K562 (cell line): ENCODE data around the gene SAP25. TPM values are rescaled to one million over a fixed set of nuclear protein-coding genes. Genes with fewer than 3 reads are reported as not detected.

ENCODE experiments used
- ATAC-seq: fragments of 200-7000 bp; cut with Tn5 transposase; 3 replicates; pipeline ENCODE4 v1.9.1; 2020; ENCODE audit warnings: moderate library complexity
- BruUV-seq: library from RNA; stranded (reverse); fragments of 400-500 nt; replicated peaks from 2 replicates; lab custom pipeline; 2021; lab: Mats Ljungman, UMichigan
- CTCF ChIA-PET: fragments of 300-600 bp; formaldehyde crosslinking; extraction: SDS; loops from one replicate; lab custom pipeline; 2021; ENCODE audit warnings: low intra/inter-chr PET ratio; lab: Yijun Ruan, JAX
- POLR2A ChIA-PET: fragments of 300-600, 350-650 bp; sonication (Branson Sonifier 250); formaldehyde crosslinking; extraction: SDS; loops from one replicate; lab custom pipeline; 2021; ENCODE audit warnings: antibody characterized with exemption, inconsistent platforms; lab: Yijun Ruan, JAX
- DNase-seq, 4 experiments: peaks; one replicate each; pipeline versions ENCODE4 v3.0.0 to v3.0.0-alpha.2; 2011 to 2018; ENCODE audit warnings: low spot score in 3 of 4, mixed read lengths in 3 of 4; ENCODE audit errors: extremely low read depth in 1 of 4
- FAIRE-seq: peaks from 2 replicates; lab custom pipeline; 2011; peaks lifted over from hg19 to GRCh38; lab: Jason Lieb, UNC
- H2AFZ ChIP-seq: 2 replicates; pipeline ENCODE4 v1.6.0; 2011; ENCODE audit warnings: low read depth, low read length, control low read depth, inconsistent platforms
- H3K27ac ChIP-seq: fragments of 200-600 bp; 3 replicates; pipeline ENCODE4 v1.8.0; 2011; ENCODE audit warnings: low read depth, mild to moderate bottlenecking, control low read depth, inconsistent platforms, low read length, moderate library complexity, mixed read lengths; ENCODE audit errors: extremely low read depth
- H3K27me3 ChIP-seq, 2 experiments: fragments of 300-600 bp in 1 of 2; 2 replicates in 1 of 2; 3 replicates in 1 of 2; pipeline versions ENCODE4 v1.6.0 to v1.8.0; 2011; ENCODE audit warnings: inconsistent platforms in 2 of 2, low read length in 2 of 2, mild to moderate bottlenecking in 1 of 2, mixed read lengths in 1 of 2, moderate library complexity in 1 of 2; ENCODE audit not compliant: control insufficient read depth in 2 of 2, insufficient read depth in 2 of 2
- H3K36me3 ChIP-seq: fragments of 300-600 bp; 3 replicates; pipeline ENCODE4 v1.8.0; 2011; ENCODE audit warnings: mild to moderate bottlenecking, low read length, inconsistent platforms; ENCODE audit not compliant: control insufficient read depth, insufficient read depth
- H3K4me1 ChIP-seq, 2 experiments: fragments of 200-600 bp in 1 of 2; replicated peaks in 1 of 2; 2 replicates in 1 of 2; 3 replicates in 1 of 2; pipeline versions ENCODE4 v1.5.1 to v1.8.0; 2011; ENCODE audit warnings: inconsistent platforms in 2 of 2, low read length in 2 of 2, mild to moderate bottlenecking in 1 of 2, mixed read lengths in 1 of 2, moderate library complexity in 1 of 2; ENCODE audit not compliant: control insufficient read depth in 2 of 2, insufficient read depth in 2 of 2
- H3K4me2 ChIP-seq: 2 replicates; pipeline ENCODE4 v1.6.1; 2011; ENCODE audit warnings: low read length, control low read depth, inconsistent platforms, mixed read lengths; ENCODE audit not compliant: insufficient read depth
- H3K4me3 ChIP-seq: fragments of 200-600 bp; sonication (generic), shearing (Covaris generic); 2 replicates; pipeline ENCODE4 v1.5.1; 2016; ENCODE audit warnings: control low read depth, inconsistent platforms
- H3K79me2 ChIP-seq: fragments of 200-600 bp; 3 replicates; pipeline ENCODE4 v1.8.0; 2011; ENCODE audit warnings: low read length, inconsistent platforms; ENCODE audit not compliant: control insufficient read depth, insufficient read depth
- H3K9ac ChIP-seq, 2 experiments: 2 replicates each; pipeline versions ENCODE4 v1.6.0 to v1.6.1; 2011; ENCODE audit warnings: low read depth in 2 of 2, low read length in 2 of 2, control low read depth in 1 of 2, inconsistent platforms in 1 of 2, mild to moderate bottlenecking in 1 of 2, mixed read lengths in 1 of 2; ENCODE audit not compliant: insufficient read depth in 1 of 2
- H3K9me1 ChIP-seq: one replicate; pipeline ENCODE4 v1.6.0; 2011; ENCODE audit warnings: inconsistent platforms, mild to moderate bottlenecking, low read length, moderate library complexity; ENCODE audit not compliant: control insufficient read depth, insufficient read depth
- H3K9me3 ChIP-seq: replicated peaks from 2 replicates; pipeline ENCODE4 v1.5.1; 2011; ENCODE audit warnings: low read depth, low read length, inconsistent platforms; ENCODE audit not compliant: control insufficient read depth, insufficient read depth
- H4K20me1 ChIP-seq: replicated peaks from 2 replicates; pipeline ENCODE4 v1.6.1; 2011; ENCODE audit warnings: low read length, inconsistent platforms, mixed read lengths; ENCODE audit not compliant: control insufficient read depth, insufficient read depth
- BCOR ChIP-seq: fragments of 450-650 bp; IDR thresholded peaks from 2 replicates; pipeline ENCODE4 v1.6.1; 2016
- CBFA2T3 ChIP-seq: fragments of 450-650 bp; IDR thresholded peaks from 2 replicates; pipeline ENCODE4 v1.6.1; 2017
- CREM ChIP-seq: IDR thresholded peaks from 2 replicates; pipeline ENCODE4 v1.6.1; 2014; ENCODE audit warnings: antibody characterized with exemption, low read depth
- DNMT1 ChIP-seq: fragments of 450-650 bp; IDR thresholded peaks from 2 replicates; pipeline ENCODE4 v1.6.1; 2016; ENCODE audit warnings: antibody characterized with exemption, mild to moderate bottlenecking
- HOXB6 ChIP-seq: fragments of 250-450 bp; sonication (Bioruptor Pico); IDR thresholded peaks from 2 replicates; pipeline ENCODE4 v1.5.1; 2022; ENCODE audit warnings: mild to moderate bottlenecking, borderline replicate concordance
- KDM1A ChIP-seq, 2 experiments: fragments of 450-650 bp; IDR thresholded peaks; 2 replicates each; pipeline ENCODE4 v1.6.1; 2016; ENCODE audit warnings: mild to moderate bottlenecking in 2 of 2
- MBD2 ChIP-seq: sonication (generic); IDR thresholded peaks from 2 replicates; pipeline ENCODE4 v1.6.1; 2016; ENCODE audit warnings: low read depth, borderline replicate concordance
- NFYB ChIP-seq: IDR thresholded peaks from 2 replicates; pipeline ENCODE4 v1.6.1; 2011; ENCODE audit warnings: mild to moderate bottlenecking, moderate library complexity; ENCODE audit not compliant: insufficient read length; ENCODE audit errors: extremely low read depth
- PRDM10 ChIP-seq: fragments of 450-650 bp; IDR thresholded peaks from 2 replicates; pipeline ENCODE4 v1.6.1; 2018; ENCODE audit not compliant: partially characterized antibody
- RAD21 ChIP-seq, 2 experiments: fragments of 250-450 bp in 1 of 2; fragments of 450-650 bp in 1 of 2; sonication (Bioruptor Pico) in 1 of 2; formaldehyde crosslinking in 1 of 2; IDR thresholded peaks in 1 of 2; conservative IDR thresholded peaks in 1 of 2; 2 replicates each; pipeline versions ENCODE4 v1.4.0 to v1.8.0; 2020 to 2022; ENCODE audit warnings: mild to moderate bottlenecking in 2 of 2, moderate library complexity in 1 of 2
- SAFB2 ChIP-seq: fragments of 200-400 bp; formaldehyde crosslinking; IDR thresholded peaks from 2 replicates; pipeline ENCODE4 v1.6.1; 2018; ENCODE audit warnings: borderline replicate concordance, low read length, low read depth, moderate library complexity; ENCODE audit not compliant: severe bottlenecking
- SIN3A ChIP-seq, 2 experiments: fragments of 150-350 bp in 1 of 2; IDR thresholded peaks; 2 replicates each; pipeline ENCODE4 v1.6.1; 2011 to 2016; ENCODE audit warnings: borderline replicate concordance in 2 of 2, low read depth in 2 of 2, low read length in 2 of 2, mild to moderate bottlenecking in 2 of 2, moderate library complexity in 2 of 2; ENCODE audit not compliant: control insufficient read depth in 1 of 2
- SOX6 ChIP-seq: fragments of 450-650 bp; IDR thresholded peaks from 2 replicates; pipeline ENCODE4 v1.6.1; 2014; ENCODE audit warnings: mild to moderate bottlenecking
- TFAP4 ChIP-seq: sonication (generic); formaldehyde crosslinking; IDR thresholded peaks from 2 replicates; pipeline ENCODE4 v1.8.0; 2022; ENCODE audit warnings: missing genetic modification reagents, mild to moderate bottlenecking, moderate library complexity, borderline replicate concordance
- ZFX ChIP-seq: sonication (generic); formaldehyde crosslinking; IDR thresholded peaks from 2 replicates; pipeline ENCODE4 v1.8.0; 2022; ENCODE audit warnings: mild to moderate bottlenecking, missing genetic modification reagents, moderate library complexity
- ZNF121 ChIP-seq: sonication (generic); formaldehyde crosslinking; conservative IDR thresholded peaks from 2 replicates; pipeline ENCODE4 v1.8.0; 2022; ENCODE audit warnings: missing genetic modification reagents
- ZNF384 ChIP-seq: IDR thresholded peaks from 2 replicates; pipeline ENCODE4 v1.6.1; 2012; ENCODE audit warnings: low read depth, low read length, improper control_type of control experiment
- WGBS: fragments of 100-300 bp; shearing (Covaris generic); methylation state at CpG from one replicate; pipeline ENCODE4 v1.1.6; 2016; ENCODE audit warnings: low coverage, mixed read lengths; ENCODE audit not compliant: insufficient coverage; ENCODE audit errors: missing lambda C conversion rate; 5-methylcytosine and 5-hydroxymethylcytosine counted together
- in situ Hi-C: fragments of 300-500 bp; cut with MboI; formaldehyde crosslinking; loops from 4 replicates; pipeline ENCODE4 v1.15.0; 2018; ENCODE audit warnings: inconsistent platforms, mixed read lengths
- intact Hi-C: fragments of 100-400 bp; cut with micrococcal nuclease; formaldehyde crosslinking; loops from 2 replicates; pipeline ENCODE4 v1.14.2; 2022
- polyA plus RNA-seq, 8 experiments: library from polyadenylated mRNA; depleted of rRNA in 4 of 8; stranded (reverse) in 5 of 8; unstranded in 3 of 8; fragments of >200 nt; fragmentation: Nextera tagmentation in 2 of 8; fragmentation: Illumina TruSeq in 1 of 8; extraction: Ambion mirVana in 2 of 8; extraction: Trizol in 1 of 8; gene quantifications; 2 replicates each; pipeline versions ENCODE4 v1.2.1 to v1.2.3, GENCODE V29; 2011 to 2014; ENCODE audit warnings: inconsistent platforms in 1 of 8, missing spikeins in 1 of 8
- total RNA-seq, 7 experiments: library from RNA; depleted of rRNA in 6 of 7; stranded (reverse); fragments of >200 nt in 6 of 7; fragmentation: Illumina TruSeq in 2 of 7; extraction: Trizol in 2 of 7; gene quantifications; 2 replicates each; pipeline versions ENCODE4 v1.2.1 to v1.2.3, GENCODE V29; 2011 to 2021; ENCODE audit warnings: low replicate concordance in 1 of 7

The SAP25 gene
- total and polyA plus RNA-seq, 9 of the 15 experiments (the other 6 are each of a cell fraction or from before 2014, with no cell fraction given) = 0.13 to 5.3 (median 0.78) TPM; not detected in 1

GRCh38 chr7:100532165-100533022, 41.3 kb downstream of the SAP25 start:
- peak overlapping the region; percentile 65 for H3K27ac ChIP-seq
- H3K4me1 ChIP-seq = peaks cover 23 to 39% of the 10 kb centered on the region in 2 experiments; a peak in 4 of 5 replicates
- H3K79me2 ChIP-seq = no peaks in the 10 kb centered on the region
- peak; percentile 76 for ATAC-seq
- H3K4me2 ChIP-seq = peak overlapping the region; percentile 70
- H2AFZ ChIP-seq = peak overlapping the region; percentile 97
- H3K9ac ChIP-seq = peak overlapping the region; percentile 45 to 62; a peak in 3 of 4 replicates
- no peaks in the 10 kb centered on the region for H4K20me1 ChIP-seq
- in situ Hi-C loops = no loop called here
- ChIA-PET POLR2A (interaction anchor here (0.6 to 1.5 kb wide), 6 partner anchors 10 to 517 kb away, joined by 3 to 6 read pairs (median 4); no protein-coding TSS in a partner anchor), CTCF (no interaction called here)
- intact Hi-C loops = no loop called here
- H3K27me3 ChIP-seq = no peaks in the 10 kb centered on the region
- H3K4me3 ChIP-seq = no peak overlapping the region
- peak; percentile 75 for FAIRE-seq
- peak; percentile 43 to 79 (median 56) for DNase-seq
- no peaks in the 10 kb centered on the region for H3K9me1 ChIP-seq
- WGBS = 50% methylated on average over 14 of the region's 14 CpGs
- no TSS peak for BruUV-seq
- no peaks in the 10 kb centered on the region for H3K36me3 ChIP-seq
- H3K9me3 ChIP-seq = no peaks in the 10 kb centered on the region
- peak; percentile 78 for TF ChIP-seq BCOR
- peak; percentile 9; the same call in 1 of the 2 replicates for TF ChIP-seq ZNF384
- no peak for TF ChIP-seq MBD2
- TF ChIP-seq HOXB6 (CRISPR knock-in tag) = no peak
- TF ChIP-seq NFYB = no peak
- TF ChIP-seq RAD21 (CRISPR knock-in tag; conservative IDR thresholded peaks at IDR 0.05 in 1 of 2, IDR thresholded peaks at IDR 0.05 in 1 of 2) = peak in 1 of 2 experiments; percentile 25; a peak in 1 of 4 replicates
- TF ChIP-seq SOX6 = peak; percentile 41; the same call in 1 of the 2 replicates
- TF ChIP-seq SIN3A (IDR thresholded peaks at IDR 0.05; ENCODE audit: borderline replicate concordance in 2 of 2, control insufficient read depth in 1 of 2, low read depth in 2 of 2, low read length in 2 of 2) = no peak
- TF ChIP-seq CBFA2T3 = peak; percentile 62
- TF ChIP-seq ZNF121 (CRISPR knock-in tag) = peak; percentile 92
- TF ChIP-seq CREM = 0 out of 2 replicates have a peak, but pooled peaks have one; percentile 4
- no peak for TF ChIP-seq SAFB2
- no peak for TF ChIP-seq ZFX (CRISPR knock-in tag)
- TF ChIP-seq TFAP4 (CRISPR knock-in tag) = peak; percentile 54; the same call in 1 of the 2 replicates
- TF ChIP-seq DNMT1 = no peak
- TF ChIP-seq KDM1A (IDR thresholded peaks at IDR 0.05) = peak in 1 of 2 experiments; percentile 64; a peak in 1 of 4 replicates
- TF ChIP-seq PRDM10 = peak; percentile 17
